Measurements from ENCODE around the gene CDC45.

- TF ChIP-seq CTCF (IDR thresholded peaks at IDR 0.05) (no peak), EZH2 (IDR thresholded peaks at IDR 0.05) (no peak), EZH2phosphoT487 (IDR thresholded peaks at IDR 0.05) (no peak)
Measured at GRCh38 chr22:19519041-19519926, 39.6 kb downstream of the CDC45 start.

All from neural progenitor cell (in vitro differentiated cells).